Adrenal gland (tissue), 12 donors: Measurements from ENCODE around the gene DYSF. TPM values are rescaled to one million over a fixed set of nuclear protein-coding genes. Genes with fewer than 3 reads are reported as not detected.
"Not testable (repeated sequence)": the region's sequence is repeated elsewhere in the genome, so short reads cannot be mapped to it uniquely, and the experiment has no call there.

Experiments
- DNase-seq, 7 donors: peaks; one replicate each; pipeline ENCODE4 v3.0.0-alpha.2; 2019 to 2020
- H3K27ac ChIP-seq, 5 donors: fragments of 200-600 bp; sonication (generic) in 4 of 5; 1 replicate in 3 of 5; 2 replicates in 2 of 5; pipeline versions ENCODE4 v1.5.1 to v1.8.0; 2016 to 2020; ENCODE audit warnings: mild to moderate bottlenecking in 1 of 5
- H3K27me3 ChIP-seq: fragments of 200-600 bp; 2 replicates; pipeline ENCODE4 v1.8.0; 2021
- H3K36me3 ChIP-seq, 2 donors: fragments of 200-600 bp; replicated peaks in 1 of 2; 1 replicate in 1 of 2; 2 replicates in 1 of 2; pipeline versions ENCODE4 v1.5.1 to v1.8.0; 2018 to 2022
- H3K4me1 ChIP-seq, 2 donors: fragments of 200-600 bp; replicated peaks in 1 of 2; 1 replicate in 1 of 2; 2 replicates in 1 of 2; pipeline versions ENCODE4 v1.5.1 to v1.8.0; 2018 to 2021
- H3K4me3 ChIP-seq, 4 donors: fragments of 200-600 bp; sonication (generic) in 3 of 4; one replicate each; pipeline ENCODE4 v1.5.1; 2016 to 2018
- H3K9me3 ChIP-seq, 3 donors: fragments of 200-600 bp; sonication (generic) in 1 of 3; replicated peaks in 1 of 3; 1 replicate in 2 of 3; 2 replicates in 1 of 3; pipeline versions ENCODE4 v1.5.1 to v1.8.0; 2016 to 2021
- CTCF ChIP-seq, 6 experiments: fragments of 450-650 bp in 4 of 6; fragments of 200-600 bp in 2 of 6; sonication (generic) in 1 of 6; IDR thresholded peaks; 1 replicate in 5 of 6; 2 replicates in 1 of 6; pipeline versions ENCODE4 v1.5.1 to v1.8.0; 2016 to 2021; ENCODE audit warnings: antibody characterized with exemption in 6 of 6, mild to moderate bottlenecking in 2 of 6, moderate library complexity in 1 of 6
- POLR2A ChIP-seq, 2 donors: fragments of 450-650 bp; IDR thresholded peaks; one replicate each; pipeline ENCODE4 v1.6.1; 2017; ENCODE audit warnings: antibody characterized with exemption in 2 of 2, mild to moderate bottlenecking in 2 of 2, moderate library complexity in 1 of 2
- WGBS, 4 donors: extraction: QIAGEN DNeasy Blood & Tissue Kit in 2 of 4; methylation state at CpG; one replicate each; pipeline versions ENCODE4 v1.1.5 to v1.1.7; 2013 to 2017; 5-methylcytosine and 5-hydroxymethylcytosine counted together
- intact Hi-C, 2 donors: fragments of 100-400 bp; cut with DNase I; formaldehyde crosslinking; loops; one replicate each; pipeline versions ENCODE4 v1.14.1 to v1.15.0; 2022 to 2023
- polyA plus RNA-seq, 3 donors: library from polyadenylated mRNA; stranded (reverse); fragments of 200-250 nt in 2 of 3; fragments of 350-450 nt in 1 of 3; fragmentation: Illumina TruSeq in 1 of 3; extraction: RNeasy Lipid Tissue Mini Kit (QIAGEN cat#74804) in 1 of 3; gene quantifications; one replicate each; pipeline ENCODE4 v1.2.3, GENCODE V29; 2013 to 2014
- total RNA-seq, 9 donors: library from RNA; depleted of rRNA in 4 of 9; stranded (reverse); fragments of >200 nt in 4 of 9; fragments of 120-200 nt in 1 of 9; fragmentation: NEBNext Ultra II Directional in 1 of 9; extraction: Animal tissue kit (Norgen Biotek cat#: 25700) in 1 of 9; gene quantifications; one replicate each; pipeline versions ENCODE4 v1.1.0 to v1.2.4, GENCODE V29; 2013 to 2023
- donor health status: healthy with polysubstance abuse.
- donor health status: Bipolar disorder and iron deficiency.
- donor health status: DM: yes; HTN: yes; CAD: no.
- donor health status: DM: no; HTN: no; CAD: no.
- donor health status: DM: no; HTN: no; CAD: no.
- donor health status: DM: yes; HTN: yes; CAD: no.

Gene DYSF
- total and polyA plus RNA-seq, 12 donors, result 3.2 to 22.4 (median 15.3) TPM

- Histone ChIP-seq H3K4me1 (no peaks in the 10 kb centered on the region), H3K27ac (peak overlapping the region in 1 of 5 donors; percentile 38), H3K36me3 (no peaks in the 10 kb centered on the region), H3K27me3 (no peaks in the 10 kb centered on the region), H3K9me3 (no peaks in the 10 kb centered on the region), H3K4me3 (no peak overlapping the region)
- intact Hi-C loops, result no loop called here
- DNase-seq, result no peak
- WGBS, 4 donors, result 78 to 94% (median 86%) methylated on average over 4 to 10 of the region's 10 CpGs
- TF ChIP-seq CTCF (IDR thresholded peaks at IDR 0.05) (no peak), POLR2A (IDR thresholded peaks at IDR 0.05) (no peak)
These were observed 29.9 kb downstream of the DYSF start for GRCh38 chr2:71483246-71483645.

- 69 to 88% (median 84%) methylated on average over 2 of the region's 2 CpGs for WGBS, 4 donors
- Histone ChIP-seq H3K27me3 (no peaks in the 10 kb centered on the region), H3K4me3 (no peak overlapping the region), H3K9me3 (no peaks in the 10 kb centered on the region), H3K36me3 (no peaks in the 10 kb centered on the region), H3K27ac (no peak overlapping the region), H3K4me1 (no peaks in the 10 kb centered on the region)
- no peak for DNase-seq
- TF ChIP-seq CTCF (IDR thresholded peaks at IDR 0.05), result no peak
- TF ChIP-seq POLR2A (IDR thresholded peaks at IDR 0.05), result no peak
- intact Hi-C loops, result no loop called here
These were observed 31.0 kb downstream of the DYSF start for GRCh38 chr2:71484354-71484753.

- Histone ChIP-seq H3K36me3 (no peaks in the 10 kb centered on the region), H3K4me1 (no peaks in the 10 kb centered on the region), H3K9me3 (no peaks in the 10 kb centered on the region), H3K27me3 (no peaks in the 10 kb centered on the region), H3K4me3 (no peak overlapping the region), H3K27ac (no peak overlapping the region)
- intact Hi-C loops, result no loop called here
- no peak for DNase-seq
- 60 to 74% (median 70%) methylated on average over 10 to 11 of the region's 11 CpGs for WGBS, 4 donors
- TF ChIP-seq CTCF (IDR thresholded peaks at IDR 0.05) (no peak), POLR2A (IDR thresholded peaks at IDR 0.05) (no peak)
These were observed 33.7 kb downstream of the DYSF start for GRCh38 chr2:71486881-71487640.

GRCh38 chr2:71491551-71491950 lies 38.2 kb downstream of the DYSF start:
- 87 to 92% (median 90%) methylated on average over 3 of the region's 3 CpGs for WGBS, 4 donors

GRCh38 chr2:71492112-71492511 lies 38.8 kb downstream of the DYSF start:
- H3K27ac ChIP-seq, result no peak overlapping the region
- WGBS, 4 donors, result 64 to 76% (median 67%) methylated on average over 6 of the region's 6 CpGs
- no peaks in the 10 kb centered on the region for H3K9me3 ChIP-seq
- TF ChIP-seq POLR2A (IDR thresholded peaks at IDR 0.05) (no peak), CTCF (IDR thresholded peaks at IDR 0.05) (no peak)
- no peaks in the 10 kb centered on the region for H3K36me3 ChIP-seq
- H3K4me3 ChIP-seq, result no peak overlapping the region
- H3K27me3 ChIP-seq, result no peaks in the 10 kb centered on the region
- H3K4me1 ChIP-seq, result no peaks in the 10 kb centered on the region
- intact Hi-C loops, result no loop called here
- peak in 4 of 7 donors; percentile 21 to 63 (median 37) for DNase-seq

More at GRCh38 chr2:71491551-71491950, 38.2 kb downstream of the DYSF start:
- DNase-seq, H3K4me3 ChIP-seq, H3K4me1 ChIP-seq, intact Hi-C loops, H3K36me3 ChIP-seq, H3K9me3 ChIP-seq, H3K27me3 ChIP-seq: not testable (repeated sequence)
- H3K27ac ChIP-seq, result peak overlapping the region in 1 of 5 donors; percentile 6
